ENCODE results near the gene PTPRD.

GRCh38 chr9:9523476-9524139, 1089.2 kb downstream of the PTPRD start:
- TF ChIP-seq, protein P1, sequence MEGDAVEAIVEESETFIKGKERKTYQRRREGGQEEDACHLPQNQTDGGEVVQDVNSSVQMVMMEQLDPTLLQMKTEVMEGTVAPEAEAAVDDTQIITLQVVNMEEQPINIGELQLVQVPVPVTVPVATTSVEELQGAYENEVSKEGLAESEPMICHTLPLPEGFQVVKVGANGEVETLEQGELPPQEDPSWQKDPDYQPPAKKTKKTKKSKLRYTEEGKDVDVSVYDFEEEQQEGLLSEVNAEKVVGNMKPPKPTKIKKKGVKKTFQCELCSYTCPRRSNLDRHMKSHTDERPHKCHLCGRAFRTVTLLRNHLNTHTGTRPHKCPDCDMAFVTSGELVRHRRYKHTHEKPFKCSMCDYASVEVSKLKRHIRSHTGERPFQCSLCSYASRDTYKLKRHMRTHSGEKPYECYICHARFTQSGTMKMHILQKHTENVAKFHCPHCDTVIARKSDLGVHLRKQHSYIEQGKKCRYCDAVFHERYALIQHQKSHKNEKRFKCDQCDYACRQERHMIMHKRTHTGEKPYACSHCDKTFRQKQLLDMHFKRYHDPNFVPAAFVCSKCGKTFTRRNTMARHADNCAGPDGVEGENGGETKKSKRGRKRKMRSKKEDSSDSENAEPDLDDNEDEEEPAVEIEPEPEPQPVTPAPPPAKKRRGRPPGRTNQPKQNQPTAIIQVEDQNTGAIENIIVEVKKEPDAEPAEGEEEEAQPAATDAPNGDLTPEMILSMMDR (IDR thresholded peaks at IDR 0.05 in 8 of 11, conservative IDR thresholded peaks at IDR 0.05 in 3 of 11), result no peak
- TF ChIP-seq POLR2AphosphoS5 (IDR thresholded peaks at IDR 0.05) (no peak), POLR2A (IDR thresholded peaks at IDR 0.05) (no peak)
